GM18502 (cell line): ENCODE results near the gene TMEM150C.

Experiments used
- ATAC-seq: cut with Tn5 transposase; IDR thresholded peaks from one replicate; pipeline ENCODE4 v1.9.1; 2021; ENCODE audit warnings: mild to moderate bottlenecking; ENCODE audit not compliant: unreplicated experiment, poor library complexity

TMEM150C gene

DNA sequence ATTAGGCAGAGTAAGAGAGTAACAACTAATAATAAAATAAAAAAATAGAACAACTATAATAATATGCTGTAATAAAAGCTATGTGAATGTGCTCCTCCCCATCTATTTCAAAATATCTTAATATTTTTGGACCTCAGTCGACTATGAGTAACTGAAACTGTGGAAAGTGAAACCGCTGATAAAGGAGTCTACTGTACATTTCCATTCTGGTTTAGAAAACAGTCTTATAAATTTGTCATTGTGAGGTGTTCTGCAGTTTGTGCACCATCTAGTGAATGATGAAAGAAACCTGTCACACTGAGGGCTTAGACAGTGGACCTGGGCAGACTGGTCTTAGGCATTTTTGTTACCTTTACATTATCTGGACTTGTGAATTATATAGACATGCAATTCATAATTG is 42.0 kb downstream of the TMEM150C start:
- no peak for ATAC-seq

DNA sequence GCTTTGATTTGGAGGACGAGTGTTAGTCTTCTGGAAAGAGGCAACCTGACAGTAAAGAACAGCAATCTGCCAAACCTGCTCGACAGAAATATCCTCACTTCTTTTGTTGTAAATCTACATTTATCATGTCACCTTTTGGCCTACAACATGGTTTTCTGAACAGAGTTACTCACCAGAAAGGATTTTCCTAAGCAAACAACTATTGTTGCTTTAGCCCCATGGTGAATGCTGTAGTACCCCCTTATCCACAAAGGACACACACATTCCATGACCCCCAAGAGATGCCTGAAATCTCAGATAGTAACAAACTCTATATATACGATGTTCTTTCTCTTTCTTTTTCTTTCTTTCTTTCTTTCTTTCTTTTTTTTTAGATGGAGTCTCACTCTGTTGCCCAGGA is 42.7 kb downstream of the TMEM150C start:
- no peak for ATAC-seq

DNA sequence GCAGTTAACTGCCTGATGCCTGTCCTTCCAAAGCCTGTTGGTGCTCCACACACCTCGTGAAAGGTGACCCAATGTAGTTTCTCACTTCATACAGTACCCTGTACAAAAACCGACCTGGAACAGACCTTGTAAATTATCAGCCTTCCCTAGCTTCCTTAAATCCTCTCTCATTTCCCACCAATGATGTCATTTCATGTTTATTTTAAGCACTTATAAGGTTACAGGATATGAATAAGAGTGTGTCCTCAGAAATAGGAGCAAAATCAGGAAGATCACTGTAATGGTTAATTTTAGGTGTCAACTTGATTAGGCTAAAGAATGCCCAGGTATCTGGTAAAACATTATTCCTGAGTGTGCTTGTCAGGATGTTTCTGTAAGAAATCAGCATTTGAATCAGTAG is 44.7 kb downstream of the TMEM150C start:
- ATAC-seq = no peak

DNA sequence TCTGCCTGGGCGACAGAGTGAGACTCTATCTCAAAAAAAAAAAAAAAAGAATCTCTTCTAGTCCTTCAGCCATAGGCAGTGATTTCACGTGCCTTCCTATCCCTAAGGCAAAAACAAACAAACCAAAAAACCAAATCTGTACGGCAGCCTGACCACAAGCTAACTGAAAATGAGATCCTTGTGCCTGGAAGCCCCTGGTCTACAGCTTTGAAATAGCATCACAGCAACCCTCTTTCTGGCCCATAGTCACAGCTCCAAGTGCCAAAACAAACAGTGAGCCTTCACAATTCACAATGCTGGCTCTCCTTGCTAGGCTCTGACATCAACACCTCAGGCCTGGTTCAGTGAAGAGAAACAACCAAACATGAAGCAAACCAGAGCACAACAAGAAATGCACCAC is 46.1 kb downstream of the TMEM150C start:
- no peak for ATAC-seq

DNA sequence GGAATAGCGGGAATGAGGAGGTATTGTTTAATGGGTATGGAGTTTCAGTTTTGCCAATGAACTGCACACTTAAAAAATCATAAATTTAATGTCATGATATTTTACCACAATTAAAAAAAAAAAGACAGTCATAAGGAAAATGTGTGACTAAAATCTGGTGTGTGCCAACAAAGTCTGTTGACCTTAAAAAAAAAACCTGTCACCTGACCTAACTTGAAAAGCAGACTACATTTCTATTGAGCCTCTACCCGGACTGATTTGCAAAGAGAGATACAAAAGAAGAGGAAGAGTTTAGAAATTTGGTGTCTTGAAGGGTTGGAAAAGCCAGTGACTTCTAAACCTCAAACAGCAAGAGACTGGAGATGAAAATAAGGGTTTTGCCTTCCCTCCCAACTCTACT is 48.4 kb downstream of the TMEM150C start:
- no peak for ATAC-seq

DNA sequence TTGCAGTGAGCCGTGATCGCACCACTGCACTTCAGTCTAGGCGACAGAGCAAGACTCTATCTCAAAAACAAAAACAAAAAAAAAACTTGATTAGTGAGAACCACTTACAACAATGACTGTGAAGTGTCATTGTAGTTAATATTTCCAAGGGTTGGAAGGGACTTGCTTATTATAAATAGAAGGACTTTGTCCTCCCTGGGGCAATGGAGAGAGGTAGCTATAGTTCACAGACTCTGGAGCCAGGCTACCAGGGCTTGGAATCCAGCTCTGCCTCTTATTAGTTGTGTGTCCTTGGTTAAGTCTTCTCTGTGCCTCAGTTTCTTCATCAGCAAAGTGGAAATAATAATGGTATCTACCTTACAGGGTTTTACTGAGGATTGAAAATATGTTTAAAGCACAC is 51.6 kb downstream of the TMEM150C start:
- ATAC-seq = no peak

DNA sequence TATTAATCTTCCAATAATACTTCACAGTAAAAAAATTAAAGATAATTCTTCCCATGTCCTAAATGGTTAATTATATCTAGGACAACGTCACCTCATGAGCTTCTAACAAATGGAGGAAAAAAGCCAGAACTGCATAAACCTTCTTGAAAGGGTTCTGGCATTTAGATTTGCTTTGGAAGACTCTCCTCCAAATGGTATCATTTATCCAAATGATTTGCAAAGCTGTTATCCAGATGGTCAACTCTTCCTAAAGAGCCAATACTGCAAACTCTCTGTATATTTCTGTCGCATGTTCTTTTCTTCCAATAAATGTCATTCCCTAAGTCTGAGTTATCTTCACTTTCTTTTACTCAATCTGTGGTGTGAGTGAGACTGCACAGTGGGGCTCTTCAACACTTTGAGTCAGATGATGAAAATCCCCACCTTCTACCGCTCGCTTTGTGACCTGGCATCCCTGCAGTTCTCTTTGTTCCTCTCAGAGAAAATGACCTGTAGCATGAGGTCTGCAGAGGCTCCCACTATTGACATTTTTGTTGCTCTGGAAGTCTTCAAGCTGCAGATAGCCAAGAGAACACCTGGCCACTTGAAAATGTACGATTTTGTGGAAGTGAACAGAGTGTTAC is 52.9 kb downstream of the TMEM150C start:
- ATAC-seq = no peak

DNA sequence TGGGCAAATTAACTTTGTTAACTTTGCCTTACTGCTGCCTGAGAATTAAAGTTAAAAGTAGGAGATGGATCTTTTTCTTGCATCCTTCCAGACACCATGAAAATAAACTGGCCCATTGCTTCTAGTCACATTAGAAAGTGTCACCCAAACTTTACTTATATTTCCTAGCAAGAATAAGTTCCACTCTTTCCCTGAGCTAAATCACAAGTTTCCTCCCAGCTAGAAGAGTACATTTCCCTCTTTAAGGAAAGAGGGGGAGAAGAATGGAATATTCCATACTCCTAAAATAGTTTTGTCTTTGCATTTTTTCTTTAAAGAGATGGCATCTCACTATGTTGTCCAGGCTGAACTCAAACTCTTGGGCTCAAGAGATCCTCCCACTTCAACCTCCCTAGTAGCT is 53.8 kb downstream of the TMEM150C start:
- ATAC-seq = no peak

DNA sequence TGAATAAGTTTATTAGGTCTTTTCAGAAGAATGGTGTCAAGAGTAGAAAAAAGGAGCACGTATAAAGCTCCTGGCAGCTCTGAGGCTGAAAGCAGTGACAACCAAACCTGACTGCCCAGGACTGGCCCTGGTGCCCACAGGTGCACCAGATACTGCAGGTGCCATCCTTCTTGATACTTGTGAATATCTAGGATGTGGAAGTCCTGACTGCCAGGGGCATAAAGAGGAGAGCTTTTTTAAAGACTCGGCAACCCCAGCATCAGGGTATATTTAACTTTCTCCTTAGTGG is 60.7 kb downstream of the TMEM150C start:
- ATAC-seq = no peak

DNA sequence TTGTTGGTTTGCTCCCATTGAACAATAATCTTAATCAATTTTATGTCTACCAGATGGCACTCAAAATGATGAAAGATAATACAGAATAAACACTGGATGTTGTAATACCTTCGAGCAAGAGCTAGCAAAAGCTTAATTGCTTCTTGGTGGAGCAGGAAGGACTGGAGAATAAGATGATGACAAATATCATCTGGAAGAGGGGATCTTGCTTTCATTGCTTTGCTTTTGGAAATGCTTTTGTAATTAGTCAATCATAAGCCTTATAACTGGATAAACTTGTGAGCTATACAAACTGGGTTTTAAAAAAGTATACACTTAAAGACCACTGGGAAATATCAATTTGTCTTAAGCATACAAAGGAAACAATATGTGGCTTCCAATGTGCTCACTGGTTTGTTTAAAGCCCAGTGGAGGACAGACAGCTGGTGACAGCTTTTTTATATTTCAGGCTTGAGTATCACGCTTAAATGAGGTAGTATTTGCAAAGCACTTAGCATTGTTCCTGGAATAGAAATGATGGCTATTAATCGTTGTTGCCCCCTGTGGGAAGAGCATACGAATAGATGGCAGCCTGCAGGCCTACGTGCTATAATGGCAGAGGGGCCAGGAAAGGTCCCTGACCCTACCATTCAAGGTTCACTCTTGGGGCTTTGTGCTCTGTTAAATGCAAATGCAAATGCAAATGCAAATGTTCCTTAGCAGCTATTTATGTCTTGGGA is 61.2 kb downstream of the TMEM150C start:
- ATAC-seq = no peak

DNA sequence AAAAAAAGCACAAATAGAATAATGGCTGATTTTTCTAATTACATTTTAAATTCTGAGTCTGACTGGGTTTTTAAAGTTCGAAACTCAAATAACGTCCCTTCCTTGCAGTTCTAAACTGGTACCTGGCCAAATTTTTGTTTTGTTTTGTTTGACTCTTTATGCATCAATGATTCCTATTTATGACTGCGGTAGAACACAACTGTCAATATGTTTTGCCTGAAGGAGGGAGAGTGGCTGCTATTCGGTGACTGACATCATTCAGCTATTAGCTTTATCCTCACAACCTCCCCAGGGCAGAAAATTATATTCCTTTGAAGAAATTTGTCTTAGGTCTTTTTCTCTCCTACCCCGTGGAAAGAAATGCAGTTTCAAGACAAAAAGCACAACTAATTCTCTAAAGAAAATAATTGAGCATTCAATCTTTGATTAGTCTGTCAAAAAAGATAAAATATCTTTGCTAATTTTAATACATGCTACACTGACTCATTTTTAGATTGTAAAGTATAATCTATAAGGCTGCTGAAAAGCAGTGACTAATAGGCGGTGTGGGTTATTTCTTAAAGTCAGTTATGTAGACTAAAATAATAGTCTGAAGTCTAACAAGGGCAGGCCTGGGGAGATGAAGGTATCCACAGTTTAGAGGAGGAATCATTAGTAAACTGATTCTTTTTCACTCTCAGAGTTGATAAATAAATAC is 61.9 kb downstream of the TMEM150C start:
- no peak for ATAC-seq

DNA sequence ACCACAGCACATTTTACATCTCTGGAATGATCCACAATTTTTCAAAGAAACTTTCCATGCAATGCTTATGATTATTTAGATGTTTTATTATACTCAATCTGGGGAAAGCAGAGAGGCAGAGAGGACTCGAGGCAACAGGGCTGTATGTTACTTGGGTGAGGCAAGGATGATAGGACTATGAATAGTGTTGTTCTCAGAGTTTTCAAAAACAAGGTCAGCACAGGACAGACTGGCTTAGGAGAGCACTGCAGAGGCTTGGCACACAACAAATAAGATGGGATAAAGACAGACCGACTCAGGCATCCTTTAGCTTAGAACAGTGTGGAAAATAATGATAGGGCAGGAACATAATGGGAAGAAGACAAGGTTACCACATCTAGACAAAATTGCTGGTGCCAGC is 65.4 kb downstream of the TMEM150C start:
- ATAC-seq = no peak

DNA sequence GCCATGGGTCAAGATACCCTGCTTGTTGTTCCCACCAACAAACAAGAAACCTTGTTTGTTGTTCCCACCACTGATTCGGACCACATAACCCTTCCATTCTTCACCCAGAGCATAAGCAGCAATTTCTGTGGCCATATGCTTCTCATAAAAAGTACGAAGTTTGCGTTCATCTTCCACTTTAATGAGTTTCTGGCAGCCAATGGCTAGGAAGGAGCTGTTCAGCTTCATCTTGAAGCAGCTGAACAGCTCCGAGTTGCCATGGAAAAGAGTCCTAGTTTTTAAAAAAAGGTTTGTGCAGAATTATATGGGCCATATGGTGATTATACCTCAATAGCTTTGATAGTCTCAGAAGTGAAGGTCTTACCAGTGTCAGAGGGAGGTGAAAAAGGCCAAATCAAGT is 66.1 kb downstream of the TMEM150C start:
- no peak for ATAC-seq

DNA sequence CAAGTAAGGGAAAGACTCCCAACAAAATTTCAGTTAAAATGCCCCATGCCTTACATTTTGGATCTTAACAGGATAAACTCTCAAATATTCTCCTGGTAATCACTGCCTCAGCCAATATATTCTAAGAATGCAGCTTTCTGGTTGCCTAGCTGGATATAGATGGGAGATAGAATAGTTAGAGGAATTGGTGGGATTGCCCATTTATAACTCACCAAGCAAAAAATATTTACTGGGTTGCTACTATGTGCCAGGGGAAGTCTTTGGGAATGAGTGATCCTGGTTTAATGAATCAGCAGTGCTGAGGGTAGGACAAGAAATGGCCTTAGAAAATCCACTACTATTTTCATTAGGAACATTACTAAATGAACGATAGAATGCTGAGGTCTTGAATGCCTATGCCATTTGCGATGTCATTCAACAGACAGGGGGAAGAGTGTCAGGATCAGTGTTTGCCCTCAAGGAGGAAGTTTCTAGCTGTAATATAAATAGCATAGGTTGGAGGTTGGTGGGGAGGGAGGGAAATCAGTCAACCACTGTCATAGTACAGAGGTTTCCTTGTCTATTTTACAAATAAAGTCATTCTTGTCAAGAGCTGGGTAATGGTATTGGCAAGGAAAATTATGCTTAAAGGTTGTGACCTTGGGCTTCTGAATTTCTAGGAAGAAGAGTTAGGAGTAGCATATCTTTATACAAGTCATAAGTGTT is 67.9 kb downstream of the TMEM150C start:
- no peak for ATAC-seq

DNA sequence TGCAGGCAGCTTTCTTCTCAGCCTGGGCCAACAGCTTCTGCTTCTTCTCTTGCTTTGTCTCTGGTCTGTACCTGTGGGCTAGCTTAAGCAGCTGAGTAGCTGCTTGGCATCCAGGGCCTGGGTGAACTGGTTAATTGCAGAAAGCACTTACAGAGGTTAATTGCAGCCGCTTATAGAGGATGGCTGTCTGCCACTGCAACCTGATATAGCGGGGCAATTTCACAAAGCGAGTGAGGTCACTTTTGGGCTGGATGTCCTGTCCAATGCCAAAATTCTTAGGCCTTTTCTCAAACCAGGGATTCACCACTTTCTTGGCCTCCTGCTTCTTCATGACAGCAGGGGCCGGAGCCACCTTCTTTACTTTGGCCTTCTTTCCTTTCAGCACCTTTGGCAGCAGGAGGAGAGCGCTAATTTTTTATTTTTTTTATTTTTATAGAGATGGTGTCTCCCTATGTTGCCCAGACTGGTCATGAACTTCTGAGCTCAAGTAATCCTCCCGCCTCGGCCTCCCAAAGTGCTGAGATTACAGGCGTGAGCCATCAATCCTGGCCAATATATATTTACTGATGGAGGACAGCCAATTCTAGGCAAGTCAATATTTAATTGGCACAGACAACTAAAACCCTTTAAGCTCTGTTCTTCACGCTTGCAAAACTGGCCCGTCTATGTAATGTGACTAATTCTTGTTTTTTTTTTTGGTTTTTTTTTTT is 70.4 kb downstream of the TMEM150C start:
- no peak for ATAC-seq

DNA sequence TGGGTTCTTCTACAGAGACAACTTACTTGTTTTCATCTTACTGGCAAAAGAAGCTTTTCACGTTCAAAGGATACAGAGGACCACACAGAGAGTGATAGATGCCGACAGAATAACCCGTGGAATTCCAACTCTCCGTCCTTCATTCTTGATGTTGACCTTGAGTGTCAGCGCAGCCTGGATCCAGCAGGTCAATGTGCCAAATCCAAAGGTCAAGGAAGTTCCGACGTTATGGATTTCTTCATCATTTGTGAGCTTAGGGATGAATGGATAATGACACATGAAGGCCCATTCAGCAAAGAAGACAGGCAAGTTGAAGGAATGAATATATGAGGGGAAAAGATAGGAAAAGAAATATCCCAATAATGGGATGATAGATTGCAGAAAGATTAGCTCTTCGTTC is 71.8 kb downstream of the TMEM150C start:
- ATAC-seq = no peak

DNA sequence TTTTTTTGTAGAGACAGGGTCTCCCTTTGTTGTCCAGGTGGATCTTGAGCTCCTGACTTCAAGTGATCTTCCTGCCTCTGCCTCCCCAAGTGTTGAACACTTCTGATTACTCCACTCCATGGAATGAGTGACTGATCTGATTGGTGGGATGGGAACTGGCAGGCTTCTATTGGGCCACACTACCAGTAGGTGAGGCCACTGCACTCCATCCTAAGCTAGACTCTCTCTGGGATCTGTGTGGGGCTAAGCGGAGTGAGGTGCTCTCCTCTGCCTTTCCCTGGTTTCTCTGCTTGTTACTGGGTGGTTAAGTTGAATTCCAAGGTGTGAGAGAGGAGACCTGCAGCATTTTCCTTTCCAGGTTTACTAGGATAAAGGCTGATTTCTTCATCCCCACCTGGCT is 72.7 kb downstream of the TMEM150C start:
- no peak for ATAC-seq

DNA sequence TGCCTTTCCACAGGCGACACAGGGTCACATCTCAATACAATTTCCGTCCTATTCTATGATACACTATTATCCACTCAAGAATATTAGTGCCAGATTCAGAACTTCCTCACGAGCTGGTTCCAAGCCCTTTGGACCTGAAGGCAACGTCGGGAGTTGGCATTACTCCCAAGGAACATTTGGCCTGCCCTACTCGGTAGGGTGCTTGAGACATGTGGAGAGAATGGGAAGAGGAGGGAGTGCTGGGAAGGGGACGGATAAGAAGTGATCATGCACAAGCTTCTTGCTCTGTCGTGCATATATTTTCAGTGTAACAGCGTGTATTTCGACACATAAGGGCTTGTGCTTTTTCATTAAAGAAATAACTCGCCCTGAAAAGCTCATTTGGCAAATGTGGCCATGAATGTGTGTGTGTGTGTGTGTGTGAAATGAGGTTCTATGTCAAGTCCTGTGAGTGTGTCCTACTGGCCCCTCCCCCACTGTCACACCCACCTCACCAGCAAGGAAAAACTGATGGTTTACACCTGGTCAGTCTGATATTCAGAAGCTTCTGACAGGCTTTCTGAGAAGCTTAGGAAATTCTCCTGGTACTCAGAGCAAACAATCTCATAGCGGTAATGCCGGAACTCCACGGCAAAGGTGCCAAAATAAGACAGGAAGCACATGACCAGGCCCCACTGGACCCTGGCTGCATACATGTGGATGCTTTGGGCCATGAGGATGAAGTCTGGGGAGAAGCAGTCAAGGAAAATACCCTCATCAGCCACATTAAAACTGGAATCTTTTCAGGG is 76.6 kb downstream of the TMEM150C start:
- ATAC-seq = no peak

DNA sequence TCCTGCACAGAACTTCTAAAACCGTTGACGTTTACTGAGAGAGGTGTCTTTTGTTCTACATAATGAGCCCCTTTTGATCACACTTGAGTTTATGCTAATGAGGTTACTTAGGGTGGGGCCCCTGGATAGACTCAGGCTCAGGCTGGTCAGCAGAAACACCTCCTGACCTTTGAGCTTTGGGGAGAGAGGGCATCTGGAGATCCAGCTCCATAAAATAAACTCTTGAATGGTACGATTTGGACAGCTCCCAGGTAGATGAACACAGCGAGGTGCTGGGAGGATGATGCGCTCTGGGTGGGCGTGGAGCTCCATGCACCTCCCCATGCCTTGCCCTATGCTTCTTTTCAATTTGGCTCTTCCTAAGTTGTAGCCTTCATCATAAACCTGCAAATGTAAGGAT is 79.4 kb downstream of the TMEM150C start:
- no peak for ATAC-seq

DNA sequence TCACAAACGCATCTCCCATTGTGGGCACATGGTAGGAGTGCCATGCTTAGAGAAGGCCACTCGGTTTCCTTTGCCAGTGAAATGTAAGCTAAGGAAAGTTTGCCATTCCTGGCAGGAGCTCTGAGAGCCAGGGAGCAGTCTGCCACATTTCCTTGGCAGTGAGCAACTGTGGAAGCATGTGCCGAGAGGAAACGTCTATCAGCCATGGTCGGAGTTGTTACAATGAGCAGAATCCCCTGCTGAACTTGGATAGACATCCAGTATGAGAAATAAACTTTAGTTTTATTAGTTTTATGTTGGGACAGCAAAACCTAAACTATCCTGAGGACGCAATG is 80.3 kb downstream of the TMEM150C start:
- no peak for ATAC-seq
